Fibroblast of gingiva (primary cell): Measurements from ENCODE around the gene CERT1.

Experiments
- DNase-seq: peaks from one replicate; pipeline ENCODE4 v3.0.0-alpha.2; 2011; ENCODE audit warnings: low read depth

Gene CERT1

GRCh38 chr5:75387806-75388205, 123.6 kb downstream of the CERT1 start:
- no peak for DNase-seq

- no peak for DNase-seq
These were observed 127.2 kb downstream of the CERT1 start for GRCh38 chr5:75384218-75384617.

GRCh38 chr5:75381456-75381855, 130.0 kb downstream of the CERT1 start:
- DNase-seq, result no peak

- DNase-seq, result no peak
These were observed 131.3 kb downstream of the CERT1 start for GRCh38 chr5:75380099-75380498.

- DNase-seq, result no peak
These were observed 136.0 kb downstream of the CERT1 start for GRCh38 chr5:75375414-75375813.

GRCh38 chr5:75374394-75374814, 137.0 kb downstream of the CERT1 start:
- no peak for DNase-seq

GRCh38 chr5:75373862-75374261, 137.6 kb downstream of the CERT1 start:
- DNase-seq, result no peak

GRCh38 chr5:75368391-75368790, 143.0 kb downstream of the CERT1 start:
- DNase-seq, result no peak

GRCh38 chr5:75367401-75367800, 144.0 kb downstream of the CERT1 start:
- DNase-seq, result peak; percentile 23

GRCh38 chr5:75366787-75367186, 144.6 kb downstream of the CERT1 start:
- DNase-seq, result no peak

GRCh38 chr5:75365740-75366139, 145.7 kb downstream of the CERT1 start:
- DNase-seq, result no peak

GRCh38 chr5:75364571-75365280, 146.7 kb downstream of the CERT1 start:
- no peak for DNase-seq

GRCh38 chr5:75363726-75364495, 147.5 kb downstream of the CERT1 start:
- DNase-seq, result peak; percentile 23

- DNase-seq, result no peak
These were observed 148.3 kb downstream of the CERT1 start for GRCh38 chr5:75363111-75363510.

- DNase-seq, result no peak
These were observed 148.9 kb downstream of the CERT1 start for GRCh38 chr5:75362474-75362975.

GRCh38 chr5:75361310-75361709, 150.1 kb downstream of the CERT1 start:
- DNase-seq, result no peak

- DNase-seq, result no peak
These were observed 153.3 kb downstream of the CERT1 start for GRCh38 chr5:75358117-75358516.

- no peak for DNase-seq
These were observed 154.7 kb downstream of the CERT1 start for GRCh38 chr5:75356719-75357118.

- DNase-seq, result no peak
These were observed 156.2 kb downstream of the CERT1 start for GRCh38 chr5:75355236-75355635.

GRCh38 chr5:75351139-75351926, 160.1 kb downstream of the CERT1 start:
- DNase-seq, result no peak

- no peak for DNase-seq
These were observed 161.8 kb downstream of the CERT1 start for GRCh38 chr5:75349663-75350062.

- no peak for DNase-seq
These were observed 163.2 kb downstream of the CERT1 start for GRCh38 chr5:75348241-75348640.

- no peak for DNase-seq
These were observed 168.6 kb downstream of the CERT1 start for GRCh38 chr5:75342836-75343235.
